A549 treated with AZD9567 at 1 μM for 4 hours (cell line): ENCODE measurements around the gene OXCT2. TPM values are rescaled to one million over a fixed set of nuclear protein-coding genes. Genes with fewer than 3 reads are reported as not detected.

Source experiments
- total RNA-seq: library from RNA; stranded (reverse); fragments of 200-300 nt; extraction: Qiagen RNA extraction; gene quantifications from 5 replicates; pipeline ENCODE4 v1.2.3, GENCODE V29; 2022; ENCODE audit not compliant: insufficient read depth

OXCT2 gene
- 0.57 to 0.82 TPM (median 0.66 TPM) in 4 of 5 replicates, not detected in the other for total RNA-seq

GRCh38 chr1:39771022-39771532 lies at the start of gene OXCT2:
Gene OXCT2, minus strand, starts transcription at chr1:39771348. Its CDS starts 93 bp downstream, at chr1:39771255.

GRCh38 chr1:39788758-39789570 lies 17.8 kb upstream of the OXCT2 start, which contains the start of gene BMP8B:
Gene BMP8B, minus strand, starts transcription at chr1:39788865. Its CDS starts 380 bp downstream, at chr1:39788485.

GRCh38 chr1:39738622-39739366 lies 32.4 kb downstream of the OXCT2 start, which contains the start of gene PPIE:
Gene PPIE, plus strand, starts transcription at chr1:39738882. Its CDS starts 19 bp downstream, at chr1:39738901.

Other genes starting within 250 kb of the OXCT2 start
- gene PABPC4, start 194.6 kb downstream of the OXCT2 start, total RNA-seq, result 131 to 156 TPM (median 140 TPM) in 5 replicates
- gene HEYL, start 131.7 kb downstream of the OXCT2 start, total RNA-seq, result 2.1 to 3.7 TPM (median 3.6 TPM) in 5 replicates
- not detected in 5 replicates for gene NT5C1A, start 99.2 kb downstream of the OXCT2 start, total RNA-seq
- gene HPCAL4, start 79.9 kb downstream of the OXCT2 start, total RNA-seq, result 0.26 to 0.86 TPM (median 0.30 TPM) in 5 replicates
- 39.6 to 44.0 TPM (median 41.2 TPM) in 5 replicates for gene PPIE, start 32.5 kb downstream of the OXCT2 start, total RNA-seq
- 4.2 to 5.5 TPM (median 5.1 TPM) in 5 replicates for gene BMP8B, start 17.5 kb upstream of the OXCT2 start, total RNA-seq
- gene TRIT1, start 112.2 kb upstream of the OXCT2 start, total RNA-seq, result 15.0 to 24.7 TPM (median 16.4 TPM) in 5 replicates
- 0.95 to 1.7 TPM (median 1.2 TPM) in 5 replicates for gene MYCL, start 130.6 kb upstream of the OXCT2 start, total RNA-seq
- gene MFSD2A, start 183.8 kb upstream of the OXCT2 start, total RNA-seq, result 5.4 to 6.5 TPM (median 6.1 TPM) in 5 replicates